ES-I3 (cell line): ENCODE data around the gene NSMCE3.

ENCODE experiments used
- H3K36me3 ChIP-seq: 2 replicates; pipeline ENCODE4 v1.6.1; 2013; ENCODE audit warnings: mild to moderate bottlenecking, low read length, control low read depth, moderate library complexity; ENCODE audit not compliant: insufficient read depth
- H3K4me1 ChIP-seq: 2 replicates; pipeline ENCODE4 v1.6.1; 2013; ENCODE audit warnings: mild to moderate bottlenecking, control low read depth, low read length; ENCODE audit not compliant: insufficient read depth
- H3K9ac ChIP-seq: 2 replicates; pipeline ENCODE4 v1.6.1; 2013; ENCODE audit warnings: low read depth, mild to moderate bottlenecking, low read length, moderate library complexity
- H3K9me3 ChIP-seq: 2 replicates; pipeline ENCODE4 v1.6.1; 2013; ENCODE audit warnings: mild to moderate bottlenecking, low read length, moderate library complexity; ENCODE audit not compliant: control insufficient read depth, insufficient read depth

The NSMCE3 gene

GRCh38 chr15:29280514-29280913, 10.9 kb upstream of the NSMCE3 start:
- no peaks in the 10 kb centered on the region for H3K36me3 ChIP-seq
- no peak overlapping the region for H3K9ac ChIP-seq
- no peaks in the 10 kb centered on the region for H3K9me3 ChIP-seq
- no peaks in the 10 kb centered on the region for H3K4me1 ChIP-seq

- no peaks in the 10 kb centered on the region for H3K9me3 ChIP-seq
- H3K9ac ChIP-seq, result no peak overlapping the region
- no peaks in the 10 kb centered on the region for H3K36me3 ChIP-seq
- H3K4me1 ChIP-seq, result no peaks in the 10 kb centered on the region
These were observed 8.9 kb upstream of the NSMCE3 start for GRCh38 chr15:29278436-29279105.

GRCh38 chr15:29276366-29276765, 6.7 kb upstream of the NSMCE3 start:
- H3K36me3 ChIP-seq, result no peaks in the 10 kb centered on the region
- no peak overlapping the region for H3K9ac ChIP-seq
- no peaks in the 10 kb centered on the region for H3K4me1 ChIP-seq
- H3K9me3 ChIP-seq, result no peaks in the 10 kb centered on the region

- no peaks in the 10 kb centered on the region for H3K4me1 ChIP-seq
- H3K36me3 ChIP-seq, result no peaks in the 10 kb centered on the region
- no peak overlapping the region for H3K9ac ChIP-seq
- no peaks in the 10 kb centered on the region for H3K9me3 ChIP-seq
These were observed 6.2 kb upstream of the NSMCE3 start for GRCh38 chr15:29275855-29276254.

GRCh38 chr15:29274946-29275345, 5.3 kb upstream of the NSMCE3 start:
- H3K4me1 ChIP-seq, result no peaks in the 10 kb centered on the region
- no peak overlapping the region for H3K9ac ChIP-seq
- H3K9me3 ChIP-seq, result no peaks in the 10 kb centered on the region
- no peaks in the 10 kb centered on the region for H3K36me3 ChIP-seq

GRCh38 chr15:29272219-29272618, 2.6 kb upstream of the NSMCE3 start:
- H3K4me1 ChIP-seq, result 0 out of 2 replicates have a peak, but pooled peaks cover 2% of the 10 kb centered on the region
- H3K9ac ChIP-seq, result no peak overlapping the region
- H3K9me3 ChIP-seq, result no peaks in the 10 kb centered on the region
- H3K36me3 ChIP-seq, result no peaks in the 10 kb centered on the region

GRCh38 chr15:29270976-29271375, 1.4 kb upstream of the NSMCE3 start:
- no peak overlapping the region for H3K9ac ChIP-seq
- no peaks in the 10 kb centered on the region for H3K36me3 ChIP-seq
- peaks cover 8% of the 10 kb centered on the region; the same call in 1 of the 2 replicates for H3K4me1 ChIP-seq
- H3K9me3 ChIP-seq, result no peaks in the 10 kb centered on the region

- no peaks in the 10 kb centered on the region for H3K36me3 ChIP-seq
- peaks cover 8% of the 10 kb centered on the region; the same call in 1 of the 2 replicates for H3K4me1 ChIP-seq
- peak overlapping the region; percentile 81 for H3K9ac ChIP-seq
- H3K9me3 ChIP-seq, result no peaks in the 10 kb centered on the region
These were observed 740 bp upstream of the NSMCE3 start for GRCh38 chr15:29270169-29270955.

GRCh38 chr15:29268706-29269484, 727 bp downstream of the NSMCE3 start:
- Histone ChIP-seq H3K4me1 (peaks cover 8% of the 10 kb centered on the region; the same call in 1 of the 2 replicates), H3K9me3 (no peaks in the 10 kb centered on the region), H3K36me3 (no peaks in the 10 kb centered on the region), H3K9ac (peak overlapping the region; percentile 81)

GRCh38 chr15:29266052-29266582, 3.5 kb downstream of the NSMCE3 start:
- Histone ChIP-seq H3K9me3 (no peaks in the 10 kb centered on the region), H3K4me1 (peaks cover 8% of the 10 kb centered on the region; the same call in 1 of the 2 replicates), H3K9ac (no peak overlapping the region), H3K36me3 (no peaks in the 10 kb centered on the region)

- H3K9ac ChIP-seq, result no peak overlapping the region
- no peaks in the 10 kb centered on the region for H3K36me3 ChIP-seq
- no peaks in the 10 kb centered on the region for H3K9me3 ChIP-seq
- peaks cover 12% of the 10 kb centered on the region; the same call in 1 of the 2 replicates for H3K4me1 ChIP-seq
These were observed 6.3 kb downstream of the NSMCE3 start for GRCh38 chr15:29263289-29263688.

- Histone ChIP-seq H3K9me3 (no peaks in the 10 kb centered on the region), H3K9ac (no peak overlapping the region), H3K36me3 (no peaks in the 10 kb centered on the region), H3K4me1 (peaks cover 12% of the 10 kb centered on the region; the same call in 1 of the 2 replicates)
These were observed 6.9 kb downstream of the NSMCE3 start for GRCh38 chr15:29262738-29263137.

GRCh38 chr15:29260896-29261295, 8.7 kb downstream of the NSMCE3 start:
- peaks cover 4% of the 10 kb centered on the region; the same call in 1 of the 2 replicates for H3K4me1 ChIP-seq
- H3K36me3 ChIP-seq, result no peaks in the 10 kb centered on the region
- H3K9ac ChIP-seq, result no peak overlapping the region
- no peaks in the 10 kb centered on the region for H3K9me3 ChIP-seq

GRCh38 chr15:29259233-29259632, 10.4 kb downstream of the NSMCE3 start:
- Histone ChIP-seq H3K36me3 (no peaks in the 10 kb centered on the region), H3K9ac (no peak overlapping the region), H3K9me3 (no peaks in the 10 kb centered on the region), H3K4me1 (peaks cover 4% of the 10 kb centered on the region; the same call in 1 of the 2 replicates)
